GM18519 (cell line): ENCODE data around the gene ZNF417.
"Not testable (repeated sequence)": the region's sequence is repeated elsewhere in the genome, so short reads cannot be mapped to it uniquely, and the experiment has no call there.

Experiments
- ATAC-seq: cut with Tn5 transposase; IDR thresholded peaks from one replicate; pipeline ENCODE4 v1.9.1; 2021; ENCODE audit warnings: mild to moderate bottlenecking, moderate library complexity; ENCODE audit not compliant: unreplicated experiment, low FRiP score

ZNF417 gene

GRCh38 chr19:57888107-57888559 lies 28.3 kb downstream of the ZNF417 start:
- no peak for ATAC-seq

GRCh38 chr19:57887195-57887941 lies 29.0 kb downstream of the ZNF417 start:
- no peak for ATAC-seq

- ATAC-seq: no peak
Measured at GRCh38 chr19:57886046-57886445, 30.3 kb downstream of the ZNF417 start.

GRCh38 chr19:57873883-57874799 lies 42.3 kb downstream of the ZNF417 start:
- not testable (repeated sequence) for ATAC-seq

GRCh38 chr19:57872450-57872849 lies 43.9 kb downstream of the ZNF417 start:
- ATAC-seq: no peak

- no peak for ATAC-seq
Measured at GRCh38 chr19:57870225-57870624, 46.2 kb downstream of the ZNF417 start.

- not testable (repeated sequence) for ATAC-seq
Measured at GRCh38 chr19:57869655-57870054, 46.7 kb downstream of the ZNF417 start.

GRCh38 chr19:57867868-57868492 lies 48.4 kb downstream of the ZNF417 start:
- ATAC-seq: no peak
